VCaP (cell line): ENCODE measurements around the gene VEPH1.

ENCODE experiments used
- H3K27ac ChIP-seq: fragments of 450-650 bp; 2 replicates; pipeline ENCODE4 v1.5.1; 2017
- TF ChIP-seq, protein P1 (sequence below): fragments of 450-650 bp; conservative IDR thresholded peaks from 2 replicates; pipeline ENCODE4 v1.5.1; 2017; ENCODE audit warnings: mild to moderate bottlenecking, moderate library complexity

The VEPH1 gene

DNA sequence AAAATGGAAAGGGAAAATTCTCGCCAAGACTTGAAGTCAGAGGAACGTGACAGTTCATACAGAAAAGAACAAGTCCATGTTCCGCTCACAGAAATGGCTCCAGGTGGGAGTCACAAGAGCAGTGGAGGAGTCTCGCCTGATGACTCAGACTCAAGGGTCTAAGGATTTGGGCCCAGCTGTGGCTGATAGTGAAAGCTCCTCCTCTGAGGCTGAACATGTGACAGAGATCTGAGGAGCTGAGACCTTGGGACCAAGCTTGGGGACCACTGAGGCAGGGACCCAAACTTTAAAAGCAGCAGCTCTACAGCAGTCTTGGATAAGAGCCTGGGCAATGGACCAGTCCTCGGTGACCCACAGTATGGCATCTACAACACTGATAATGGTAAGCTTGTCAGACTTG, 9.3 kb upstream of the VEPH1 start:
- TF ChIP-seq, protein P1, sequence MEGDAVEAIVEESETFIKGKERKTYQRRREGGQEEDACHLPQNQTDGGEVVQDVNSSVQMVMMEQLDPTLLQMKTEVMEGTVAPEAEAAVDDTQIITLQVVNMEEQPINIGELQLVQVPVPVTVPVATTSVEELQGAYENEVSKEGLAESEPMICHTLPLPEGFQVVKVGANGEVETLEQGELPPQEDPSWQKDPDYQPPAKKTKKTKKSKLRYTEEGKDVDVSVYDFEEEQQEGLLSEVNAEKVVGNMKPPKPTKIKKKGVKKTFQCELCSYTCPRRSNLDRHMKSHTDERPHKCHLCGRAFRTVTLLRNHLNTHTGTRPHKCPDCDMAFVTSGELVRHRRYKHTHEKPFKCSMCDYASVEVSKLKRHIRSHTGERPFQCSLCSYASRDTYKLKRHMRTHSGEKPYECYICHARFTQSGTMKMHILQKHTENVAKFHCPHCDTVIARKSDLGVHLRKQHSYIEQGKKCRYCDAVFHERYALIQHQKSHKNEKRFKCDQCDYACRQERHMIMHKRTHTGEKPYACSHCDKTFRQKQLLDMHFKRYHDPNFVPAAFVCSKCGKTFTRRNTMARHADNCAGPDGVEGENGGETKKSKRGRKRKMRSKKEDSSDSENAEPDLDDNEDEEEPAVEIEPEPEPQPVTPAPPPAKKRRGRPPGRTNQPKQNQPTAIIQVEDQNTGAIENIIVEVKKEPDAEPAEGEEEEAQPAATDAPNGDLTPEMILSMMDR = no peak
- H3K27ac ChIP-seq = no peak overlapping the region

DNA sequence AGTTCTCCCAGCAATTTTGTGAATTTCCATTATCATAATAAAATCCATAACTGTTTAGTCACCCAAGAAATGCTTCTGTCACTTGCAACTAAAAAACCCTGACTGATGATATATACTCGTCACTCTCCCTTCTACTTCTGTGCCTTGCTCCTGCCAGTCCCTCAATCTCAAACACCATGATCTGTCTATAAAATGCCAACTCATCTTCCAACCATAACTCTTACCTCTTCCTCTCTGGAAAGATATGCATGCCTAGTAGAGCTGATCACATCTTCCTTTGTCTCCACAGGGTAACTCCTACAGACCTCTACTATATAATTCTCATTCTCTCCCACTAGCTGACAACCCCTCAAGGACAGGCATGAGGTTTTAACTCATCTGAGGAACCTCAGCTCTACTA, 5.2 kb upstream of the VEPH1 start:
- H3K27ac ChIP-seq = no peak overlapping the region
- TF ChIP-seq, protein P1 = no peak

DNA sequence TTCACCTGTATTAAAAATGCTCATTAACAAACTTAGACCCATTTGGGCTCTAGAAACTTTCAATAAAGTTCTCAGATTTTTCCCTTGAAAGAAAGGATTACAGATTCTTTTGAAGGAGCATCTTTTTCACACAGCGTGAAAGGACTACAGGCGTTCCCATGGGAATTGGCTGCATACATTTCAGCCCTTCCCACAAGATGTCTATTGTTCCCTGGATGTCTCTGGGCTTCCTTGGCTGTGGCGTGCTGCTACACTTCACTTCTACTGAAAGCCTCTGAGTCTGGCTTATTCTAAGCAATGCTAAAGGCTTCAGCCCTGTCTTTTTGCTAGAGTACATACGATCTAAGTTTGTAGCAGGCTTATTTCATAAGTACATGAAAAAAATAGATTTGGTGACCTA, 1.4 kb downstream of the VEPH1 start:
- TF ChIP-seq, protein P1 = no peak
- no peak overlapping the region; the same call in 1 of the 2 replicates for H3K27ac ChIP-seq

DNA sequence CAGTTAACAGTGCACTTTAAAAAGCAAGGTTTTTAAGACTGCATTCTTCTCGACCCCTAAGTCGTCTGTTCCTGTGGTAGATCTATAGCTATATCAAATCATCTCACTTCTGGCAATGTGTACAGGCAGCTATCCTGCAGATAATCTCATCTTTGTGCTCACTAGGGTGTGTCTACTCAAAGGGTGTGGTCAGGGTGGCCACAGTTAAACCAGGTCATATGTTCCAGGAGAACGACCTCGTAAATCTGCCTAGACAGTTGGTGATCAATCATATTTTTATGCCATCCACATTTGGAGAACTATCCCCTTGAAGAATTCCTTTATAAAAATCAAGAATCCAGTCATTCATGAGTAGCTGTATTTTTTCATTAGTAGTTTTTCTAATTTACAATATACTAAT, 3.0 kb downstream of the VEPH1 start:
- peak overlapping the region; percentile 71 for H3K27ac ChIP-seq
- TF ChIP-seq, protein P1 = no peak

DNA sequence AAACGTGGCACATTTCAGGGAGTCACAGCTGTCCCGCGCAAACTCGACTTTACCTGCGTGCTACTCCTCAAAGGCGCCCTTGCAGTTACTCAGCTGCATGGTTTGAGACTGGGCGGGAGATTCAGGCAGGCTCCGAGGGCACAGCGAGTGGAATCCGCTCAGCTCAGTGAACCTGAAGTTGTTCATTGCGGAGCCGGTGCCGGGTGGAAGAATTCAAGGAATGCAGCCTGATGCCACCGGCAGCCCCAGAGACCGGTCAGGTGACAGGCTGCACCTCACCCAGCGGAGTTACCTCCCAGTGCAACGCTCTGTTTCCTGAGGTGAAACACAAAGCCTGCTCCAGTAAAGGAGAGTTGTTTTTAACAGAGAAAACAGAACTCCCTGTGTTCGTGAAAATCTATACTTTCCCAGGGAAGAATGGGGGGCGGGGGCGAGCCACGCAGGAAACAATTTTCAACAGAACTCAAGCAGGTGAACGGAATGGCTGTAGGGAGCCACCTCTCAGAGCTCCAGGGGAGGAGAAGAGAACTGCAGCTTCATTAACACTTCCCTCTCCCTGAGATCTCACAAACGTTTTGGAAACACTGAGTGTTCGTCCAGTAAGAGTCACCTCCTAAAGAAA, 3.8 kb downstream of the VEPH1 start:
- TF ChIP-seq, protein P1 = peak; percentile 41
- H3K27ac ChIP-seq = peak overlapping the region; percentile 71

DNA sequence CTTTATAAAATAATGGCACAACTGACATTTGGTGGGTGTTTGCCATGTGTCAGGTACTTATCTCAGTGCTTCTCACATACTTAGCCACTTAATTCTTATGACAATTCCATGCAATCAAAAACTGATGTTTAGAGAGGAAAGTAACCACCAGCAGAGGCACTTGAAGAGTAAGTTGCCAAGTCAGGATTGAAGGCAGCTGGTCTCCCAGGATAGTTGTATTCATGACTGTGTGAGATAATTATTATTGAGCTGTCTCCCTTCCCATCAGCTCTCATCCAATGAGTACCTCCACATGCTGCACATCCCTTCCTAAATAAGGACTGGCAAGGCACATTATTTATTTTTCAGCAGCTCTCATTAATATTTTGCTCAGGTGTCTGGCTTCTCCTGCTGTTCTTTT, 4.8 kb downstream of the VEPH1 start:
- H3K27ac ChIP-seq = no peak overlapping the region
- TF ChIP-seq, protein P1 = no peak

DNA sequence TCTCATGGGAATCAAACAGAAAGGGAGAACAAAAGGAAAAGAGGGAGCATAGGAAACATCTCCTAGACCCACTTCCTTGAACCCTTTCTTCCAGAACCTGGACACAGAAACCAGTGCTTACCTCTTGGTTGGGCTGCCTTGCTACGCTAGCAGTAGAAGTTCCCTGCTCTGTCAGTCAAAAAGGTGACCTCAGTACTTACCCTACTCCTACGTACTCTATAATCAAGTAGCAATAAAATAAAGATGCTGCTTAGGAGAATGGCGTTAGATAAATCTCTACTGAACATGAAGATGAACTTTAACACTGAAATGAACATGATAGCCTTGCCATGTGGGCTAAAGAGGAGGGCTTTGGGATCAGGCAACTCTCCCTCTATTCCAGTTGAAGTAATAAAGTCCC, 7.4 kb downstream of the VEPH1 start:
- H3K27ac ChIP-seq = no peak overlapping the region
- TF ChIP-seq, protein P1 = no peak
